HepG2 (cell line): ENCODE measurements around the gene TTC31. TPM values are rescaled to one million over a fixed set of nuclear protein-coding genes. Genes with fewer than 3 reads are reported as not detected.

Source experiments
- CHD2 ChIP-seq: IDR thresholded peaks from 2 replicates; pipeline ENCODE4 v1.6.1; 2011; ENCODE audit warnings: low read depth, low read length, improper control_type of control experiment
- FOXA1 ChIP-seq, 2 experiments: fragments of 450-650 bp in 1 of 2; sonication (generic) in 1 of 2; formaldehyde crosslinking in 1 of 2; IDR thresholded peaks; 2 replicates each; pipeline versions ENCODE4 v1.4.0 to v1.6.1; 2016 to 2020; ENCODE audit warnings: missing genetic modification reagents in 1 of 2
- FOXK1 ChIP-seq: sonication (generic); formaldehyde crosslinking; IDR thresholded peaks from 2 replicates; pipeline ENCODE4 v1.4.0; 2020; ENCODE audit warnings: low read depth, missing genetic modification reagents, borderline replicate concordance
- KAT8 ChIP-seq: IDR thresholded peaks from 2 replicates; pipeline ENCODE4 v1.6.1; 2016; ENCODE audit warnings: missing genetic modification reagents, missing compliant biosample characterization
- MTF2 ChIP-seq: sonication (generic); formaldehyde crosslinking; IDR thresholded peaks from 2 replicates; pipeline ENCODE4 v1.5.0; 2020; ENCODE audit warnings: missing genetic modification reagents, borderline replicate concordance
- REL ChIP-seq: sonication (generic); formaldehyde crosslinking; conservative IDR thresholded peaks from 2 replicates; pipeline ENCODE4 v1.8.0; 2022; ENCODE audit warnings: mild to moderate bottlenecking, missing genetic modification reagents, moderate library complexity
- SIN3A ChIP-seq: IDR thresholded peaks from 2 replicates; pipeline ENCODE4 v1.6.1; 2011; ENCODE audit warnings: low read depth, mild to moderate bottlenecking, control low read depth, low read length, borderline replicate concordance
- ZBTB20 ChIP-seq: sonication (generic); formaldehyde crosslinking; IDR thresholded peaks from 2 replicates; pipeline ENCODE4 v1.8.1; 2023; ENCODE audit warnings: missing genetic modification reagents, low read depth, mild to moderate bottlenecking, borderline replicate concordance
- ZNF276 ChIP-seq: sonication (generic); formaldehyde crosslinking; IDR thresholded peaks from 2 replicates; pipeline ENCODE4 v1.4.0; 2020; ENCODE audit warnings: mild to moderate bottlenecking, low read depth, missing genetic modification reagents
- ZNF329 ChIP-seq: sonication (generic); formaldehyde crosslinking; IDR thresholded peaks from 2 replicates; pipeline ENCODE4 v1.9.0; 2021; ENCODE audit warnings: low read depth, mild to moderate bottlenecking, missing genetic modification reagents
- ZNF484 ChIP-seq: sonication (generic); formaldehyde crosslinking; IDR thresholded peaks from 2 replicates; pipeline ENCODE4 v1.5.1; 2020; ENCODE audit warnings: mild to moderate bottlenecking, low read depth, missing genetic modification reagents, borderline replicate concordance
- ZNF543 ChIP-seq: sonication (generic); formaldehyde crosslinking; IDR thresholded peaks from 2 replicates; pipeline ENCODE4 v1.4.0; 2020; ENCODE audit warnings: mild to moderate bottlenecking, missing genetic modification reagents
- ZNF749 ChIP-seq: sonication (generic); formaldehyde crosslinking; IDR thresholded peaks from 2 replicates; pipeline ENCODE4 v1.8.0; 2022; ENCODE audit warnings: mild to moderate bottlenecking, missing genetic modification reagents, moderate library complexity, borderline replicate concordance
- ZSCAN31 ChIP-seq: sonication (generic); formaldehyde crosslinking; IDR thresholded peaks from 2 replicates; pipeline ENCODE4 v1.5.0; 2020; ENCODE audit warnings: low read depth, mild to moderate bottlenecking, missing genetic modification reagents
- polyA plus RNA-seq, 8 experiments: library from polyadenylated mRNA; depleted of rRNA in 3 of 8; stranded (reverse) in 7 of 8; unstranded in 1 of 8; fragments of >200 nt; fragmentation: Illumina TruSeq in 4 of 8; extraction: Trizol in 4 of 8; gene quantifications; 2 replicates each; pipeline versions ENCODE4 v1.2.1 to v1.2.3, GENCODE V29; 2011 to 2016; ENCODE audit warnings: low read depth in 4 of 8, missing spikeins in 1 of 8, mixed read lengths in 1 of 8; ENCODE audit not compliant: insufficient read depth in 1 of 8
- total RNA-seq, 5 experiments: library from RNA; depleted of rRNA; stranded (reverse); fragments of >200 nt; fragmentation: Illumina TruSeq; extraction: Trizol; gene quantifications; 2 replicates each; pipeline ENCODE4 v1.2.3, GENCODE V29; 2016; ENCODE audit warnings: low read depth in 1 of 5
- TF ChIP-seq, protein P1 (sequence below): sonication (generic); formaldehyde crosslinking; IDR thresholded peaks from 2 replicates; pipeline ENCODE4 v1.8.0; 2022; ENCODE audit warnings: mild to moderate bottlenecking, missing genetic modification reagents, moderate library complexity
- TF ChIP-seq, protein P2 (sequence below): fragments of 450-650 bp; IDR thresholded peaks from 2 replicates; pipeline ENCODE4 v1.6.1; 2017; ENCODE audit warnings: mild to moderate bottlenecking
- TF ChIP-seq, protein P3 (sequence below): sonication (generic); formaldehyde crosslinking; IDR thresholded peaks from 2 replicates; pipeline ENCODE4 v1.8.0; 2022; ENCODE audit warnings: missing genetic modification reagents, mild to moderate bottlenecking, moderate library complexity, borderline replicate concordance
- TF ChIP-seq, protein P4 (sequence below): sonication (generic); formaldehyde crosslinking; IDR thresholded peaks from 2 replicates; pipeline ENCODE4 v1.5.1; 2020; ENCODE audit warnings: missing genetic modification reagents, mild to moderate bottlenecking, borderline replicate concordance

The TTC31 gene
- total and polyA plus RNA-seq, 2 of the 13 experiments (the other 11 are each of a cell fraction or from before 2014, with no cell fraction given), result 28.3 to 39.5 TPM

DNA sequence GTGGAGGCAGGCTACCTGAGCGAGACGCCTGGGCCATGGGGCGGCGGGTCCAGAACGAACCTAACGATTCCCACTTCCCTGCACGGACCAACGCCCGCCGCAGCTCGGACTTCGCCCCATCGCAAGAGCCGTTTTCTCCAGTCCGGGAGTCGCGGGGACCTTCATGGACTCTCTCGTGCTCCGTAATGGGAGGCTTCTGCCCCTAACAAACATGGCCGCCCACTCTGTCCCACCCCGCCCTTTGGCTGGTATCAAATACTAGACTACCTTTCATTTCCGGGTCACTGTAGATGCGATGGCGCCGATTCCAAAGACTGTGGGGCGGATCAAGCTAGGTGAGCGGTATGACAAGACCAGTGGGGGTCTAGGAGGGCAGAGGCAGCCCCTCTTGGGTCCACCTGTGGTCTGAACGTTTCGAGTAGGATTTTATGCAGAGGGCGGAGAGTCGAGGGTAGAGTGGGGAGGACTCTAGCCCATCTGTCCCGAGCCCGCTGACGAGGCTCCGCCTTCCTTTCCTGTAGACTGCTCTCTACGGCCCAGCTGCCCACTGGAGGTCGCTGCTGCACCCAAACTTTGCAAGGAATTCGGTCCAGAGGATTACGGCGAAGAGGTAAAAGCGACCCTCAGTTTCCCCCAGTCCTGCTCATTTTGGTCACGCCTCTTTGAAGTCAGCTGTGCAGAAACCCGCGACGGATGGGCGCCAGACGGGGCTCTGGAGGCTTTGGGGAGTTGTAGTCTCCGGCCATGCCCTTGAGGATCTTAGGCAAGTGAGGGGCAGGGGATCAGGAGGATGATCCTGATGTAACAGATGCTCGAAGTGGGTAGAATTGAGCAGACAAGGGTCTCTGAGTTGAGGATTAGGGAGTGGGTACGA lies at the start of gene TTC31, which contains the start of gene CCDC142 (continued):
- TF ChIP-seq, protein P1, sequence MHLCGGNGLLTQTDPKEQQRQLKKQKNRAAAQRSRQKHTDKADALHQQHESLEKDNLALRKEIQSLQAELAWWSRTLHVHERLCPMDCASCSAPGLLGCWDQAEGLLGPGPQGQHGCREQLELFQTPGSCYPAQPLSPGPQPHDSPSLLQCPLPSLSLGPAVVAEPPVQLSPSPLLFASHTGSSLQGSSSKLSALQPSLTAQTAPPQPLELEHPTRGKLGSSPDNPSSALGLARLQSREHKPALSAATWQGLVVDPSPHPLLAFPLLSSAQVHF (CRISPR knock-in tag), result peak; percentile 80; the same call in 1 of the 2 replicates
- TF ChIP-seq ZNF749 (CRISPR knock-in tag), result no peak; the same call in none of the 2 replicates
- peak; percentile 98 for TF ChIP-seq KAT8 (CRISPR knock-in tag)
- no peak; the same call in 1 of the 2 replicates for TF ChIP-seq ZBTB20 (CRISPR knock-in tag)
- no peak for TF ChIP-seq ZNF484 (CRISPR knock-in tag)
- TF ChIP-seq SIN3A, result peak; percentile 68; the same call in 1 of the 2 replicates
- TF ChIP-seq, protein P2, sequence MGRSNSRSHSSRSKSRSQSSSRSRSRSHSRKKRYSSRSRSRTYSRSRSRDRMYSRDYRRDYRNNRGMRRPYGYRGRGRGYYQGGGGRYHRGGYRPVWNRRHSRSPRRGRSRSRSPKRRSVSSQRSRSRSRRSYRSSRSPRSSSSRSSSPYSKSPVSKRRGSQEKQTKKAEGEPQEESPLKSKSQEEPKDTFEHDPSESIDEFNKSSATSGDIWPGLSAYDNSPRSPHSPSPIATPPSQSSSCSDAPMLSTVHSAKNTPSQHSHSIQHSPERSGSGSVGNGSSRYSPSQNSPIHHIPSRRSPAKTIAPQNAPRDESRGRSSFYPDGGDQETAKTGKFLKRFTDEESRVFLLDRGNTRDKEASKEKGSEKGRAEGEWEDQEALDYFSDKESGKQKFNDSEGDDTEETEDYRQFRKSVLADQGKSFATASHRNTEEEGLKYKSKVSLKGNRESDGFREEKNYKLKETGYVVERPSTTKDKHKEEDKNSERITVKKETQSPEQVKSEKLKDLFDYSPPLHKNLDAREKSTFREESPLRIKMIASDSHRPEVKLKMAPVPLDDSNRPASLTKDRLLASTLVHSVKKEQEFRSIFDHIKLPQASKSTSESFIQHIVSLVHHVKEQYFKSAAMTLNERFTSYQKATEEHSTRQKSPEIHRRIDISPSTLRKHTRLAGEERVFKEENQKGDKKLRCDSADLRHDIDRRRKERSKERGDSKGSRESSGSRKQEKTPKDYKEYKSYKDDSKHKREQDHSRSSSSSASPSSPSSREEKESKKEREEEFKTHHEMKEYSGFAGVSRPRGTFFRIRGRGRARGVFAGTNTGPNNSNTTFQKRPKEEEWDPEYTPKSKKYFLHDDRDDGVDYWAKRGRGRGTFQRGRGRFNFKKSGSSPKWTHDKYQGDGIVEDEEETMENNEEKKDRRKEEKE, result no peak
- TF ChIP-seq, protein P3, sequence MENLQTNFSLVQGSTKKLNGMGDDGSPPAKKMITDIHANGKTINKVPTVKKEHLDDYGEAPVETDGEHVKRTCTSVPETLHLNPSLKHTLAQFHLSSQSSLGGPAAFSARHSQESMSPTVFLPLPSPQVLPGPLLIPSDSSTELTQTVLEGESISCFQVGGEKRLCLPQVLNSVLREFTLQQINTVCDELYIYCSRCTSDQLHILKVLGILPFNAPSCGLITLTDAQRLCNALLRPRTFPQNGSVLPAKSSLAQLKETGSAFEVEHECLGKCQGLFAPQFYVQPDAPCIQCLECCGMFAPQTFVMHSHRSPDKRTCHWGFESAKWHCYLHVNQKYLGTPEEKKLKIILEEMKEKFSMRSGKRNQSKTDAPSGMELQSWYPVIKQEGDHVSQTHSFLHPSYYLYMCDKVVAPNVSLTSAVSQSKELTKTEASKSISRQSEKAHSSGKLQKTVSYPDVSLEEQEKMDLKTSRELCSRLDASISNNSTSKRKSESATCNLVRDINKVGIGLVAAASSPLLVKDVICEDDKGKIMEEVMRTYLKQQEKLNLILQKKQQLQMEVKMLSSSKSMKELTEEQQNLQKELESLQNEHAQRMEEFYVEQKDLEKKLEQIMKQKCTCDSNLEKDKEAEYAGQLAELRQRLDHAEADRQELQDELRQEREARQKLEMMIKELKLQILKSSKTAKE (CRISPR knock-in tag), result peak; percentile 65
- TF ChIP-seq ZSCAN31 (CRISPR knock-in tag), result peak; percentile 48; the same call in 1 of the 2 replicates
- TF ChIP-seq FOXK1, result peak; percentile 93; the same call in 1 of the 2 replicates
- TF ChIP-seq FOXA1 (IDR thresholded peaks at IDR 0.05), result no peak
- TF ChIP-seq FOXA1 (CRISPR knock-in tag; IDR thresholded peaks at IDR 0.05), result no peak; the same call in 1 of the 2 replicates
- peak; percentile 23; the same call in 1 of the 2 replicates for TF ChIP-seq REL
- 0 out of 2 replicates have a peak, but pooled peaks have one; percentile 37 for TF ChIP-seq ZNF329 (CRISPR knock-in tag)
- TF ChIP-seq, protein P4, sequence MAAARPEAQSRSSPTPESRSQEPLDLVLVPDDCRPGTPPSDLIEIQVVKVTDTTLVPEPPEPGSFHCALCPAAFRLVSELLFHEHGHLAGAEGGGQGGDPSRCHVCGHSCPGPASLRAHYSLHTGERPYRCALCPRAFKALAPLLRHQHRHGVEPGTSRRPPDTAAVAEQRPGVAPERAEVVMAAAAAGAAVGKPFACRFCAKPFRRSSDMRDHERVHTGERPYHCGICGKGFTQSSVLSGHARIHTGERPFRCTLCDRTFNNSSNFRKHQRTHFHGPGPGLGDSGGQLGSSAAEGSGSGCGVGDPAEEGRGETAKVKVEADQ (CRISPR knock-in tag), result no peak; the same call in 1 of the 2 replicates
- TF ChIP-seq MTF2 (CRISPR knock-in tag), result peak; percentile 82
- 0 out of 2 replicates have a peak, but pooled peaks have one; percentile 85 for TF ChIP-seq ZNF543
- no peak for TF ChIP-seq CHD2
- peak; percentile 57; the same call in 1 of the 2 replicates for TF ChIP-seq ZNF276 (CRISPR knock-in tag)
